K562 (cell line): ENCODE results near the gene COL23A1. TPM values are rescaled to one million over a fixed set of nuclear protein-coding genes. Genes with fewer than 3 reads are reported as not detected.

Source experiments
- ATAC-seq: fragments of 200-7000 bp; cut with Tn5 transposase; 3 replicates; pipeline ENCODE4 v1.9.1; 2020; ENCODE audit warnings: moderate library complexity
- BruUV-seq: library from RNA; stranded (reverse); fragments of 400-500 nt; replicated peaks from 2 replicates; lab custom pipeline; 2021; lab: Mats Ljungman, UMichigan
- CTCF ChIA-PET: fragments of 300-600 bp; formaldehyde crosslinking; extraction: SDS; loops from one replicate; lab custom pipeline; 2021; ENCODE audit warnings: low intra/inter-chr PET ratio; lab: Yijun Ruan, JAX
- POLR2A ChIA-PET: fragments of 300-600, 350-650 bp; sonication (Branson Sonifier 250); formaldehyde crosslinking; extraction: SDS; loops from one replicate; lab custom pipeline; 2021; ENCODE audit warnings: antibody characterized with exemption, inconsistent platforms; lab: Yijun Ruan, JAX
- DNase-seq, 4 experiments: peaks; one replicate each; pipeline versions ENCODE4 v3.0.0 to v3.0.0-alpha.2; 2011 to 2018; ENCODE audit warnings: low spot score in 3 of 4, mixed read lengths in 3 of 4; ENCODE audit errors: extremely low read depth in 1 of 4
- FAIRE-seq: peaks from 2 replicates; lab custom pipeline; 2011; peaks lifted over from hg19 to GRCh38; lab: Jason Lieb, UNC
- H2AFZ ChIP-seq: 2 replicates; pipeline ENCODE4 v1.6.0; 2011; ENCODE audit warnings: low read depth, low read length, control low read depth, inconsistent platforms
- H3K27ac ChIP-seq: fragments of 200-600 bp; 3 replicates; pipeline ENCODE4 v1.8.0; 2011; ENCODE audit warnings: low read depth, mild to moderate bottlenecking, control low read depth, inconsistent platforms, low read length, moderate library complexity, mixed read lengths; ENCODE audit errors: extremely low read depth
- H3K27me3 ChIP-seq, 2 experiments: fragments of 300-600 bp in 1 of 2; 2 replicates in 1 of 2; 3 replicates in 1 of 2; pipeline versions ENCODE4 v1.6.0 to v1.8.0; 2011; ENCODE audit warnings: inconsistent platforms in 2 of 2, low read length in 2 of 2, mild to moderate bottlenecking in 1 of 2, mixed read lengths in 1 of 2, moderate library complexity in 1 of 2; ENCODE audit not compliant: control insufficient read depth in 2 of 2, insufficient read depth in 2 of 2
- H3K36me3 ChIP-seq: fragments of 300-600 bp; 3 replicates; pipeline ENCODE4 v1.8.0; 2011; ENCODE audit warnings: mild to moderate bottlenecking, low read length, inconsistent platforms; ENCODE audit not compliant: control insufficient read depth, insufficient read depth
- H3K4me1 ChIP-seq, 2 experiments: fragments of 200-600 bp in 1 of 2; replicated peaks in 1 of 2; 2 replicates in 1 of 2; 3 replicates in 1 of 2; pipeline versions ENCODE4 v1.5.1 to v1.8.0; 2011; ENCODE audit warnings: inconsistent platforms in 2 of 2, low read length in 2 of 2, mild to moderate bottlenecking in 1 of 2, mixed read lengths in 1 of 2, moderate library complexity in 1 of 2; ENCODE audit not compliant: control insufficient read depth in 2 of 2, insufficient read depth in 2 of 2
- H3K4me2 ChIP-seq: 2 replicates; pipeline ENCODE4 v1.6.1; 2011; ENCODE audit warnings: low read length, control low read depth, inconsistent platforms, mixed read lengths; ENCODE audit not compliant: insufficient read depth
- H3K4me3 ChIP-seq: fragments of 200-600 bp; sonication (generic), shearing (Covaris generic); 2 replicates; pipeline ENCODE4 v1.5.1; 2016; ENCODE audit warnings: control low read depth, inconsistent platforms
- H3K79me2 ChIP-seq: fragments of 200-600 bp; 3 replicates; pipeline ENCODE4 v1.8.0; 2011; ENCODE audit warnings: low read length, inconsistent platforms; ENCODE audit not compliant: control insufficient read depth, insufficient read depth
- H3K9ac ChIP-seq, 2 experiments: 2 replicates each; pipeline versions ENCODE4 v1.6.0 to v1.6.1; 2011; ENCODE audit warnings: low read depth in 2 of 2, low read length in 2 of 2, control low read depth in 1 of 2, inconsistent platforms in 1 of 2, mild to moderate bottlenecking in 1 of 2, mixed read lengths in 1 of 2; ENCODE audit not compliant: insufficient read depth in 1 of 2
- H3K9me1 ChIP-seq: one replicate; pipeline ENCODE4 v1.6.0; 2011; ENCODE audit warnings: inconsistent platforms, mild to moderate bottlenecking, low read length, moderate library complexity; ENCODE audit not compliant: control insufficient read depth, insufficient read depth
- H3K9me3 ChIP-seq: replicated peaks from 2 replicates; pipeline ENCODE4 v1.5.1; 2011; ENCODE audit warnings: low read depth, low read length, inconsistent platforms; ENCODE audit not compliant: control insufficient read depth, insufficient read depth
- H4K20me1 ChIP-seq: replicated peaks from 2 replicates; pipeline ENCODE4 v1.6.1; 2011; ENCODE audit warnings: low read length, inconsistent platforms, mixed read lengths; ENCODE audit not compliant: control insufficient read depth, insufficient read depth
- CEBPG ChIP-seq, 3 experiments: fragments of 200-800 bp in 1 of 3; sonication (Bioruptor generic) in 1 of 3; sonication (generic) in 1 of 3; formaldehyde crosslinking in 1 of 3; IDR thresholded peaks in 2 of 3; conservative IDR thresholded peaks in 1 of 3; 2 replicates each; pipeline versions ENCODE4 v1.6.1 to v1.8.0; 2016 to 2022; ENCODE audit warnings: missing compliant biosample characterization in 2 of 3, missing genetic modification characterization in 2 of 3, mild to moderate bottlenecking in 1 of 3, missing genetic modification reagents in 1 of 3
- MAFF ChIP-seq: IDR thresholded peaks from 2 replicates; pipeline ENCODE4 v1.6.1; 2012; ENCODE audit warnings: low read length, improper control_type of control experiment
- MIER1 ChIP-seq: fragments of 450-650 bp; IDR thresholded peaks from 2 replicates; pipeline ENCODE4 v1.6.1; 2016; ENCODE audit warnings: antibody characterized with exemption, mild to moderate bottlenecking, low read depth
- MLLT1 ChIP-seq, 2 experiments: fragments of 450-650 bp; IDR thresholded peaks; 2 replicates each; pipeline ENCODE4 v1.6.1; 2016
- RUNX1 ChIP-seq: sonication (generic); IDR thresholded peaks from 2 replicates; pipeline ENCODE4 v1.6.1; 2016; ENCODE audit warnings: antibody characterized with exemption, low read depth
- THAP7 ChIP-seq: fragments of 250-450 bp; sonication (Bioruptor Pico); IDR thresholded peaks from 2 replicates; pipeline ENCODE4 v1.5.0; 2021
- TRIM24 ChIP-seq, 2 experiments: fragments of 450-650 bp; IDR thresholded peaks; 2 replicates each; pipeline ENCODE4 v1.6.1; 2016
- ZNF512 ChIP-seq: IDR thresholded peaks from 2 replicates; pipeline ENCODE4 v1.6.1; 2016; ENCODE audit warnings: missing genetic modification characterization, missing compliant biosample characterization
- WGBS: fragments of 100-300 bp; shearing (Covaris generic); methylation state at CpG from one replicate; pipeline ENCODE4 v1.1.6; 2016; ENCODE audit warnings: low coverage, mixed read lengths; ENCODE audit not compliant: insufficient coverage; ENCODE audit errors: missing lambda C conversion rate; 5-methylcytosine and 5-hydroxymethylcytosine counted together
- in situ Hi-C: fragments of 300-500 bp; cut with MboI; formaldehyde crosslinking; loops from 4 replicates; pipeline ENCODE4 v1.15.0; 2018; ENCODE audit warnings: inconsistent platforms, mixed read lengths
- intact Hi-C: fragments of 100-400 bp; cut with micrococcal nuclease; formaldehyde crosslinking; loops from 2 replicates; pipeline ENCODE4 v1.14.2; 2022
- polyA plus RNA-seq, 8 experiments: library from polyadenylated mRNA; depleted of rRNA in 4 of 8; stranded (reverse) in 5 of 8; unstranded in 3 of 8; fragments of >200 nt; fragmentation: Nextera tagmentation in 2 of 8; fragmentation: Illumina TruSeq in 1 of 8; extraction: Ambion mirVana in 2 of 8; extraction: Trizol in 1 of 8; gene quantifications; 2 replicates each; pipeline versions ENCODE4 v1.2.1 to v1.2.3, GENCODE V29; 2011 to 2014; ENCODE audit warnings: inconsistent platforms in 1 of 8, missing spikeins in 1 of 8
- total RNA-seq, 7 experiments: library from RNA; depleted of rRNA in 6 of 7; stranded (reverse); fragments of >200 nt in 6 of 7; fragmentation: Illumina TruSeq in 2 of 7; extraction: Trizol in 2 of 7; gene quantifications; 2 replicates each; pipeline versions ENCODE4 v1.2.1 to v1.2.3, GENCODE V29; 2011 to 2021; ENCODE audit warnings: low replicate concordance in 1 of 7
- TF ChIP-seq, protein P1 (sequence below): fragments of 450-650 bp; conservative IDR thresholded peaks from 2 replicates; pipeline ENCODE4 v1.6.1; 2016; ENCODE audit warnings: missing genetic modification characterization, low read depth, mild to moderate bottlenecking, missing compliant biosample characterization, moderate library complexity
- TF ChIP-seq, protein P2 (sequence below): fragments of 450-650 bp; conservative IDR thresholded peaks from 2 replicates; pipeline ENCODE4 v1.6.1; 2016; ENCODE audit warnings: missing genetic modification characterization, low read depth, mild to moderate bottlenecking, control low read depth, missing compliant biosample characterization
- TF ChIP-seq, protein P3 (sequence below): fragments of 250-450 bp; sonication (Bioruptor Pico); IDR thresholded peaks from 2 replicates; pipeline ENCODE4 v1.4.0; 2020; ENCODE audit warnings: borderline replicate concordance

COL23A1 gene
- total and polyA plus RNA-seq, 9 of the 15 experiments (the other 6 are each of a cell fraction or from before 2014, with no cell fraction given): 0.09 TPM; not detected in 8

DNA sequence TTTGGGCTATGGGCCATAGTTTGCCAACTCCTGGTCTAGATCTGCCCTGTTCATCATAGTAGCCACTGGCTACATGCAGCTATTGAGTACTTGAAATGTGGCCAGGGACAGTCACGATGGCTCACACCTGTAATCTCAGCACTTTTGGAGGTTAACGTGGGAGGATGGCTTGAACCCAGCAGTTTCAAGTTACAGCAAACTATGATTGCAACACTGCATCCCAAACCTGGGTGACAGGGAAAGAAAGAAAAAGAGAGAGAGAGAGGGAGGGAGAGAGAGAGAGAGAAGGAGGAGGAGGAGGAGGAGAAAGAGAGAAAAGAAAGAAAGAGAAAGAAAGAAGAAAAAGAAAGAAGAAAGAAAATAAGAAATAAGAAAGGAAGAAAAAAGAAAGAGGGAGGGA, 397.9 kb downstream of the COL23A1 start:
- H3K36me3 ChIP-seq: no peaks in the 10 kb centered on the region
- H2AFZ ChIP-seq: no peak overlapping the region
- no peaks in the 10 kb centered on the region for H3K79me2 ChIP-seq
- H3K9me3 ChIP-seq: no peaks in the 10 kb centered on the region; the same call in 1 of the 2 replicates
- no peak for DNase-seq
- peaks cover 0 to 9% of the 10 kb centered on the region in 2 experiments; a peak in 3 of 5 replicates for H3K4me1 ChIP-seq
- CTCF ChIA-PET: no interaction called here
- FAIRE-seq: no peak
- H3K9ac ChIP-seq: no peak overlapping the region
- no peak overlapping the region for H3K27ac ChIP-seq
- H3K4me3 ChIP-seq: no peak overlapping the region
- POLR2A ChIA-PET: no interaction called here
- no peak overlapping the region for H3K4me2 ChIP-seq
- H3K9me1 ChIP-seq: no peaks in the 10 kb centered on the region
- H3K27me3 ChIP-seq: peaks cover 5 to 16% of the 10 kb centered on the region in 2 experiments; a peak in 3 of 5 replicates
- BruUV-seq: no TSS peak
- ATAC-seq: no peak
- H4K20me1 ChIP-seq: no peaks in the 10 kb centered on the region
- WGBS: 4% methylated on average over 2 of the region's 2 CpGs
- intact Hi-C loops: no loop called here
- in situ Hi-C loops: no loop called here
- TF ChIP-seq, protein P1, sequence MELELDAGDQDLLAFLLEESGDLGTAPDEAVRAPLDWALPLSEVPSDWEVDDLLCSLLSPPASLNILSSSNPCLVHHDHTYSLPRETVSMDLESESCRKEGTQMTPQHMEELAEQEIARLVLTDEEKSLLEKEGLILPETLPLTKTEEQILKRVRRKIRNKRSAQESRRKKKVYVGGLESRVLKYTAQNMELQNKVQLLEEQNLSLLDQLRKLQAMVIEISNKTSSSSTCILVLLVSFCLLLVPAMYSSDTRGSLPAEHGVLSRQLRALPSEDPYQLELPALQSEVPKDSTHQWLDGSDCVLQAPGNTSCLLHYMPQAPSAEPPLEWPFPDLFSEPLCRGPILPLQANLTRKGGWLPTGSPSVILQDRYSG: no peak
- TF ChIP-seq, protein P2, sequence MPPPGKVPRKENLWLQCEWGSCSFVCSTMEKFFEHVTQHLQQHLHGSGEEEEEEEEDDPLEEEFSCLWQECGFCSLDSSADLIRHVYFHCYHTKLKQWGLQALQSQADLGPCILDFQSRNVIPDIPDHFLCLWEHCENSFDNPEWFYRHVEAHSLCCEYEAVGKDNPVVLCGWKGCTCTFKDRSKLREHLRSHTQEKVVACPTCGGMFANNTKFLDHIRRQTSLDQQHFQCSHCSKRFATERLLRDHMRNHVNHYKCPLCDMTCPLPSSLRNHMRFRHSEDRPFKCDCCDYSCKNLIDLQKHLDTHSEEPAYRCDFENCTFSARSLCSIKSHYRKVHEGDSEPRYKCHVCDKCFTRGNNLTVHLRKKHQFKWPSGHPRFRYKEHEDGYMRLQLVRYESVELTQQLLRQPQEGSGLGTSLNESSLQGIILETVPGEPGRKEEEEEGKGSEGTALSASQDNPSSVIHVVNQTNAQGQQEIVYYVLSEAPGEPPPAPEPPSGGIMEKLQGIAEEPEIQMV (tag): no peak
- no peak for TF ChIP-seq RUNX1
- no peak for TF ChIP-seq MAFF
- 0 out of 2 replicates have a peak, but pooled peaks have one; percentile 16 for TF ChIP-seq CEBPG (CRISPR knock-in tag; IDR thresholded peaks at IDR 0.05)
- TF ChIP-seq CEBPG (tag; conservative IDR thresholded peaks at IDR 0.05 in 1 of 2, IDR thresholded peaks at IDR 0.05 in 1 of 2): no peak
- TF ChIP-seq MIER1: 0 out of 2 replicates have a peak, but pooled peaks have one; percentile 20
- 0 out of 4 replicates have a peak, but pooled peaks of 1 of the 2 experiments have one; percentile 29 for TF ChIP-seq TRIM24 (IDR thresholded peaks at IDR 0.05)
- peak; percentile 91 for TF ChIP-seq ZNF512 (tag)
- TF ChIP-seq THAP7 (CRISPR knock-in tag): no peak
- 0 out of 4 replicates have a peak, but pooled peaks of 1 of the 2 experiments have one; percentile 20 for TF ChIP-seq MLLT1 (IDR thresholded peaks at IDR 0.05)
- TF ChIP-seq, protein P3, sequence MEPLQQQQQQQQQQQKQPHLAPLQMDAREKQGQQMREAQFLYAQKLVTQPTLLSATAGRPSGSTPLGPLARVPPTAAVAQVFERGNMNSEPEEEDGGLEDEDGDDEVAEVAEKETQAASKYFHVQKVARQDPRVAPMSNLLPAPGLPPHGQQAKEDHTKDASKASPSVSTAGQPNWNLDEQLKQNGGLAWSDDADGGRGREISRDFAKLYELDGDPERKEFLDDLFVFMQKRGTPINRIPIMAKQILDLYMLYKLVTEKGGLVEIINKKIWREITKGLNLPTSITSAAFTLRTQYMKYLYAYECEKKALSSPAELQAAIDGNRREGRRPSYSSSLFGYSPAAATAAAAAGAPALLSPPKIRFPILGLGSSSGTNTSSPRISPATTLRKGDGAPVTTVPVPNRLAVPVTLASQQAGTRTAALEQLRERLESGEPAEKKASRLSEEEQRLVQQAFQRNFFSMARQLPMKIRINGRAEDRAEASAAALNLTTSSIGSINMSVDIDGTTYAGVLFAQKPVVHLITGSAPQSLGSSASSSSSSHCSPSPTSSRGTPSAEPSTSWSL (CRISPR knock-in tag): no peak
